ENCODE measurements around the gene TRAPPC1. TPM values are rescaled to one million over a fixed set of nuclear protein-coding genes. Genes with fewer than 3 reads are reported as not detected.

Gene TRAPPC1
- total and polyA plus RNA-seq, 2 of the 4 experiments (the other 2 are of a cell fraction), result 50.4 to 303 TPM

DNA sequence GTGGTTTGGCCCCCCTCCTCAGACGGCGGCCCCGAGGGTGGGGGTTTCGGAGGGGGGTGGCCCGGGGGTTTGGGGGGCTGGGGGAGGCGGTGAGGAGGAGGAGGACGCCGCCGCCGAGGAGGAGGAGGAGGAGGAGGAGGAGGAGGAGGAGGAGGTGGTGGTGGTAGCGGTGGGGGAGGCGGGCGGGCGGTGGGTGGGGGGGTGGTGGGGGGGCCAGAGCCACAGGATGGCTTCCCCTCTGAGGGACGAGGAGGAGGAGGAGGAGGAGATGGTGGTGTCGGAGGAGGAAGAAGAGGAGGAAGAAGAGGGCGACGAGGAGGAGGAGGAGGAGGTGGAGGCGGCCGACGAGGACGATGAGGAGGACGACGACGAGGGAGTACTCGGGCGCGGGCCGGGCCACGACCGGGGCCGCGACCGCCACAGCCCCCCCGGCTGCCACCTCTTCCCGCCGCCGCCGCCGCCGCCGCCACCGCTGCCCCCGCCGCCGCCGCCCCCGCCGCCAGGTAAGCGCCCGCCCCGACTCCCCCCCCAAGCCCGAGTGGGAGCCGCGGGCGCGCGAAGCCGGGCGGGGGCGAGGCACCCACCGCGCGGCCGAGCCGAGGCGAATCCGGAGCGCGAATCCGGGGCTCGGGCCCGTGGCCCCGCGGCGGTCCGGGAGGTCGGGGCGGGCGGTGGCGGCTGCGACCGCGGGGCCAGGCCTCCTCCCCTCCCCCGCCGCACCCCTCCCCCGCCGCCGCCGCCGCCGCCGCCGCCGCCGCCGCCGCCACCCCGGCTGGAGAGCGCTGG, 47.0 kb downstream of the TRAPPC1 start:
- ATAC-seq (ENCODE audit: low read depth), result peak; percentile 6; the same call in 1 of the 2 replicates
- Histone ChIP-seq H4K91ac (ENCODE audit: insufficient read depth, low read depth, low read length) (peak overlapping the region; percentile 96), H4K5ac (ENCODE audit: low read depth, low read length) (peak overlapping the region; percentile 92), H3K9ac (ENCODE audit: low read depth, low read length) (peak overlapping the region; percentile 99), H3K27me3 (ENCODE audit: control insufficient read depth, insufficient read depth, low read length) (no peaks in the 10 kb centered on the region), H3K14ac (replicated peaks; ENCODE audit: low read depth, low read length) (peak overlapping the region; percentile 97), H3K9me1 (ENCODE audit: insufficient read depth, low read length) (peaks cover 9% of the 10 kb centered on the region), H3K23ac (ENCODE audit: low read depth, low read length) (no peak overlapping the region; the same call in 1 of the 2 replicates), H2BK5ac (ENCODE audit: low read depth, low read length, poor library complexity, severe bottlenecking) (peak overlapping the region; percentile 98), H3K36me3 (ENCODE audit: control insufficient read depth, insufficient read depth, low read length) (peaks cover 14% of the 10 kb centered on the region), H2AK5ac (ENCODE audit: low read depth, low read length) (peak overlapping the region; percentile 99), H2BK15ac (ENCODE audit: low read depth, low read length) (no peak overlapping the region; the same call in 2 of the 3 replicates), H3K27ac (ENCODE audit: insufficient read depth, low read length) (peak overlapping the region; percentile 100), H3K4me3 (ENCODE audit: insufficient read depth, low read depth, low read length) (peak overlapping the region; percentile 98), H3K18ac (ENCODE audit: low read depth, low read length) (peak overlapping the region; percentile 97), H2BK120ac (ENCODE audit: low read depth, low read length) (peak overlapping the region; percentile 79), H4K8ac (ENCODE audit: low read depth in 2 of 2, low read length in 2 of 2) (peak overlapping the region; percentile 85 to 89), H3K4me1 (ENCODE audit: control insufficient read depth, insufficient read depth, low read length) (peaks cover 25% of the 10 kb centered on the region), H2BK20ac (ENCODE audit: low read depth, low read length) (no peak overlapping the region), H3K4ac (ENCODE audit: low read depth, low read length) (peak overlapping the region; percentile 98), H3K56ac (ENCODE audit: extremely low read depth, insufficient read depth, low read length) (0 out of 2 replicates have a peak overlapping the region, but pooled peaks have one; percentile 68), H3K4me2 (ENCODE audit: low read depth, low read length) (no peak overlapping the region), H2AK9ac (replicated peaks; ENCODE audit: low read depth, low read length, poor library complexity) (peak overlapping the region; percentile 97), H3K79me1 (ENCODE audit: low read depth in 1 of 2, low read length in 2 of 2) (peaks cover 9 to 55% of the 10 kb centered on the region in 2 experiments), H4K20me1 (ENCODE audit: insufficient read depth, low read length) (peaks cover 14% of the 10 kb centered on the region), H2AFZ (replicated peaks; ENCODE audit: low read length, poor library complexity) (peak overlapping the region; percentile 85), H3K9me3 (ENCODE audit: control insufficient read depth, insufficient read depth, low read length) (no peaks in the 10 kb centered on the region)
- WGBS, 2 experiments (ENCODE audit: extremely low coverage in 2 of 2, insufficient read length in 1 of 2), result 0% methylated on average over 10 of the region's 100 CpGs; no CpG with 5 or more reads in 1 of the 2 experiments
- TF ChIP-seq, protein P1, sequence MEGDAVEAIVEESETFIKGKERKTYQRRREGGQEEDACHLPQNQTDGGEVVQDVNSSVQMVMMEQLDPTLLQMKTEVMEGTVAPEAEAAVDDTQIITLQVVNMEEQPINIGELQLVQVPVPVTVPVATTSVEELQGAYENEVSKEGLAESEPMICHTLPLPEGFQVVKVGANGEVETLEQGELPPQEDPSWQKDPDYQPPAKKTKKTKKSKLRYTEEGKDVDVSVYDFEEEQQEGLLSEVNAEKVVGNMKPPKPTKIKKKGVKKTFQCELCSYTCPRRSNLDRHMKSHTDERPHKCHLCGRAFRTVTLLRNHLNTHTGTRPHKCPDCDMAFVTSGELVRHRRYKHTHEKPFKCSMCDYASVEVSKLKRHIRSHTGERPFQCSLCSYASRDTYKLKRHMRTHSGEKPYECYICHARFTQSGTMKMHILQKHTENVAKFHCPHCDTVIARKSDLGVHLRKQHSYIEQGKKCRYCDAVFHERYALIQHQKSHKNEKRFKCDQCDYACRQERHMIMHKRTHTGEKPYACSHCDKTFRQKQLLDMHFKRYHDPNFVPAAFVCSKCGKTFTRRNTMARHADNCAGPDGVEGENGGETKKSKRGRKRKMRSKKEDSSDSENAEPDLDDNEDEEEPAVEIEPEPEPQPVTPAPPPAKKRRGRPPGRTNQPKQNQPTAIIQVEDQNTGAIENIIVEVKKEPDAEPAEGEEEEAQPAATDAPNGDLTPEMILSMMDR (conservative IDR thresholded peaks at IDR 0.05; ENCODE audit: low read depth, low read length), result no peak
- no peak for TF ChIP-seq SMC3 (IDR thresholded peaks at IDR 0.05; ENCODE audit: low read depth, low read length)
- no peak for TF ChIP-seq CHD1 (IDR thresholded peaks at IDR 0.05; ENCODE audit: low read depth, low read length)
- POLR2A ChIA-PET (ENCODE audit: unreplicated experiment), result interaction anchor here (0.7 kb wide), 1 partner anchor 288 kb away, joined by 3 read pairs; no protein-coding TSS in a partner anchor
- DNase-seq, result no peak
- intact Hi-C loops (cut with micrococcal nuclease) (no loop called here), dilution Hi-C loops (cut with HindIII; ENCODE audit: low sequenced_read_pairs, unreplicated experiment) (no loop called here), in situ Hi-C loops (cut with MboI; ENCODE audit: low sequenced_read_pairs) (no loop called here)
- no TSS peak for BruUV-seq (replicated peaks)
- CTCF ChIA-PET, result interaction anchor here (0.6 kb wide), 1 partner anchor 21 kb away, joined by 3 read pairs; no protein-coding TSS in a partner anchor

Data from IMR-90 (cell line).